CD4-positive, alpha-beta T cell treated with Interleukin-2 at 100 ng/mL for 4 hours (primary cell): ENCODE data around the gene YBEY.

Experiments used
- DNase-seq: peaks from one replicate; pipeline ENCODE4 v3.0.0-alpha.2; 2020; ENCODE audit warnings: low spot score

Gene YBEY

GRCh38 chr21:46329796-46330195 lies 43.7 kb downstream of the YBEY start:
- no peak for DNase-seq

- no peak for DNase-seq
Measured at GRCh38 chr21:46334351-46335140, 48.4 kb downstream of the YBEY start.

DNA sequence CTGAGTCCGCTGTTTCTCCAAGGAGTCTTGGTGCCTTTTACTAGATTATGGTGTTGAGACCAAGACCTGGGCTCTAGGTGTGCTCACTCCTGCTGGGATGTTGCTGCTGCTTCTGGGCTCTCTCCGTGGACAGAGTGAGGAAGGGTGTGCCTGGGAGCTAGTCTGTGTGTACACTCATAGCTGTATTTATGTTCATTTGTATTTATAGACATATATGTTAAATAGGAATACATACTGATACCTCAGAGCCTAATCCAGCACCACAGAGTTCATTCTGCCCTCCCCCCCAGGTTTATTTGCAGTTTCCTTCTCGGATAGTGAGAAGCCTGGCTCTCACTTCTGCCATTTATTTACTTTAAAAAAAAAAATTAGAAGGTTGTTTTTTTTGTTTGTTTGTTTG lies 50.5 kb downstream of the YBEY start:
- no peak for DNase-seq

DNA sequence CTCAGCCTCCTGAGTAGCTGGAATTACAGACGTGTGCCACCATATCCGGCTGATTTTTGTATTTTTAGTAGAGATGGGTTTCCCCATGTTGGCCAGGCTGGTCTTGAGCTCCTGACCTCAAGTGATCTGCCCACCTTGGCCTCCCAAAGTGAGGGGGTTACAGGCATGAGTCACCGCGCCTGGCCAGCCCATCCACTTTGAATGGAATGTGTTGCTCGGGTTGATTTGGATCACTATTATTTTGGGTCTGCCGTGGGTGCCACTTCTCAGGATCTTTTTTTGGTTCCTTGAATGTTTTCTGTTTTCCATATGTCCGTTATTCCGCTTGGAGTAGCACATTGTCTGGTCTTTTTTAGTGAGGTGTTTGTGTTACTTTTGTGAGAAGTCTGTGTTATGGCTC lies 54.9 kb downstream of the YBEY start:
- no peak for DNase-seq

DNA sequence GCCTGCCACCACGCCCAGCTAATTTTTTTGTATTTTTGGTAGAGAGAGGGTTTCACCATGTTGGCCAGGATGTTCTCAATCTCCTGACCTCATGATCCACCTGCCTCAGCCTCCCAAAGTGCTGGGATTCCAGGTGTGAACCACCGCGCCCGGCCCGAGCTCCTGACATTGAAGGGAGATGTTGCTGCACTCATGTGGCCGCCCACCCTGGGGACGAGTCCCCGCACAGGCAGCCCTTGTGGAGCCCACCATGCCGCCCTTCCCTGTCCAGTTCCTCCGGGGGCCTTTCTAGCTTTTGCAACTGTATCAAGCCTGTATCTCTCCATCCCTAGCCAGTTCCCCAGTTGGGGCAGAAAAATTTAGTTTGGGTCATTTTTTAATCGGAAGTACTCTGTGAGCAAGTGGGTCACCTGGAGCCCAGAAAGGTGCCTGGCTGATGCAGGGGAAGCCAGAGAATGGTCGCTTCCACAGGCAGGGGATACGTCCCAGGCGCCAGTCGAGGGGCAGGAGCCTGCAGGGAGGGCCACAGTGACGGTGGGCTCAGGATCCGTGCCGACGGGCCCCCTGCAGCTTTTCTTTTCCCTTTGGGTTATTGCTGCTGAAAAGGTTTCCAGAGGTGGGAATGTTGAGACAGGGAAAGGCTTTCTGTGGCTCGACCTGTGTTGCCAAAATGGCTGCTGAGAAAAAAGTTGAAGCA lies 58.2 kb downstream of the YBEY start:
- DNase-seq: no peak

DNA sequence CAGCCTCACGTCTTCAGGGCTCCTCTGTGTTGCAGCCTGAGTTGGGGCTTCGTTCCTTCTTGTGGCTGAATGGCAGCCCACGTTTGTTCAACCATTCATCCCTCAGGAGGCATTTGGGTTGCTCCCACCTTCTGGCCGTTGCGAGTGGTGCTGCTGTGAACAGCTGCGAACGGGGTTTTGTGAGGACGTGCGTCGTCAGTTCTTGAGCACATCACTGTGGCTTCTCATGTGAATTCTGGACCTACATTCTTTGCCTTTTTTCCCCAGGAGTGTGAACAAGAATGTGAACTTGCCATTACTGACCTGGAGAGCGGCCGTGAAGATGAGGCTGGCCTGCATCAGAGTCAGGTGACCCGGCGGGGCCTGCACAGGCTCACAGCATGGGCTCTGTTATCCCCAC lies 59.7 kb downstream of the YBEY start:
- DNase-seq: no peak

DNA sequence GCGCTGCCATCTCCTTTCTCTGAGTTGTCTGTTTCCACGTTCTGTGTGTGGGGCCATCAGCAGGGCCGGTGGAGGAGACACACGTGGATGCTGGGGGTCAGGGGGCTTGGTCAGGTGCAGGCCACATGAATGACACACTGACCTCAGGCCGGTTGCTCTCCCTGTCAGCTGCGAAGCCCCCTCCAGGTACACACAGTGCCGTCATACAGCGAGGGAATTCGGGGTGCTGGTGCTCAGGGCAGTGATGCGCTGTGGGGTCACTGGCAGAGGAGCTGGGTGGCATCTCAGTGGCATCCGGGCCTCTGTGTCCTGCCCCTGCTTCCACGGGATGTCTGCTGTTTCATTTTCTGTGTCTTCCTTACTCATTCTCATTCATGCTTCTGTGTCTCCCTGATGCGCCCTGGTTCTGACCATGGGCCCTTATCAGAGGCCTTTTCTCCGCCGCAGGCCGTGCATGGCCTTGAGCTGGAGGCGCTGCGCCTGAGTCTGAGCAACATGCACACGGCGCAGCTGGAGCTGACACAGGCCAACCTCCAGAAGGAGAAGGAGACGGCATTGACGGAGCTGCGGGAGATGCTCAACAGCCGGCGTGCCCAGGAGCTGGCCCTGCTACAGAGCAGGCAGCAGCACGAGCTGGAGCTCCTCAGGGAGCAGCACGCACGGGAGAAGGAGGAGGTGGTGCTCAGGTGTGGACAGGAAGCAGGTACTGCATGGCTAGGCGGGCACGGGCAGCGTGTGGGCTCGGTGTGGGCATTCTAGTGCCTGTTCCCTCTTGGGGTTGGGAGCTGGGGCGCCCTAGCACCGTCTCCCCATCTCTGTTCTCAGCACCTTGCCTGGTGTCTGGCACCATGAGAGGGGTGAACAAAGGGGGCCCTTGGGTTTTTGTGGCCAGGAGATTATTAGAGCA lies 60.4 kb downstream of the YBEY start:
- DNase-seq: no peak

GRCh38 chr21:46347203-46347550 lies 61.0 kb downstream of the YBEY start:
- no peak for DNase-seq
